Thoracic aorta (tissue), 2 donors: ENCODE data around the gene CBL. TPM values are rescaled to one million over a fixed set of nuclear protein-coding genes. Genes with fewer than 3 reads are reported as not detected.
"Not testable (repeated sequence)": the region's sequence is repeated elsewhere in the genome, so short reads cannot be mapped to it uniquely, and the experiment has no call there.

Experiments
- ATAC-seq: fragments of 150-250 bp; one replicate; pipeline ENCODE4 v1.8.0; 2017; ENCODE audit warnings: low read depth; ENCODE audit not compliant: insufficient number of reproducible peaks, low FRiP score
- DNase-seq: peaks from one replicate; pipeline ENCODE4 v3.0.0-alpha.2; 2020; ENCODE audit warnings: low spot score
- H3K27ac ChIP-seq, 2 donors: fragments of 200-600 bp; sonication (generic); 1 replicate in 1 of 2; 2 replicates in 1 of 2; pipeline ENCODE4 v1.5.1; 2016; ENCODE audit warnings: mild to moderate bottlenecking in 2 of 2, moderate library complexity in 2 of 2
- H3K27me3 ChIP-seq: fragments of 200-600 bp; sonication (generic); replicated peaks from 2 replicates; pipeline ENCODE4 v1.6.0; 2016; ENCODE audit warnings: mild to moderate bottlenecking; ENCODE audit not compliant: insufficient read depth
- H3K36me3 ChIP-seq: fragments of 200-600 bp; sonication (generic); one replicate; pipeline ENCODE4 v1.5.1; 2016
- H3K4me1 ChIP-seq, 2 donors: fragments of 200-600 bp; sonication (generic); 1 replicate in 1 of 2; 2 replicates in 1 of 2; pipeline versions ENCODE4 v1.5.1 to v1.6.0; 2016; ENCODE audit warnings: low read depth in 2 of 2, mild to moderate bottlenecking in 1 of 2; ENCODE audit not compliant: control insufficient read depth in 1 of 2
- H3K4me3 ChIP-seq: fragments of 200-600 bp; sonication (generic); 2 replicates; pipeline ENCODE4 v1.5.1; 2016; ENCODE audit warnings: mild to moderate bottlenecking
- H3K9me3 ChIP-seq: fragments of 200-600 bp; sonication (generic); 2 replicates; pipeline ENCODE4 v1.5.1; 2016
- total RNA-seq, 2 donors: library from RNA; depleted of rRNA; stranded (reverse); fragments of >200 nt; gene quantifications; one replicate each; pipeline versions ENCODE4 v1.1.0 to v1.2.3, GENCODE V29; 2016
- TF ChIP-seq, protein P1 (sequence below): fragments of 200-600 bp; sonication (generic); IDR thresholded peaks from one replicate; pipeline ENCODE4 v1.5.1; 2019; ENCODE audit warnings: antibody characterized with exemption

CBL gene
- total RNA-seq, 2 donors from 2014 or later: 21.0 to 23.2 TPM

DNA sequence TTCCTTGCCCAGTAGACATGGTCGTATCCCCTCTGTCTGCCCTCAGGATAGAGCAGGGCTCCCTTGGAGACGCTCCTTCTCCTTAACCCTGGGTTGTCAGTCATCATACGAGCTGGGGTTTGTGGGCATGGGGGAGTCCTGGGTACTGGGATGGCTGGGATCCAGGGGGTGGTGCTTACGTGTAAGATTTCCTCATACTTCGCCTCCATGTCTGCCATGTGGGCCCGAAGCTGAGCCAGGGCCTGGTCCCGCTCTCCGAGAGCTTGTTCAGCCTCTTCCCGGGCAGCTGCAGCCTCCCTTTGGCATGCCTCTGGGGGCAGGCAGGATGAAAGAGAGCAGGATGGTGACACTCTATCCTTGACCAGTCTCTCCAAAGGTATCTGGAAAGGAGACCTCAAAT, 15.6 kb upstream of the CBL start:
- no peak overlapping the region for H3K4me3 ChIP-seq
- no peak for ATAC-seq
- H3K27me3 ChIP-seq: no peaks in the 10 kb centered on the region
- no peaks in the 10 kb centered on the region for H3K9me3 ChIP-seq
- TF ChIP-seq, protein P1, sequence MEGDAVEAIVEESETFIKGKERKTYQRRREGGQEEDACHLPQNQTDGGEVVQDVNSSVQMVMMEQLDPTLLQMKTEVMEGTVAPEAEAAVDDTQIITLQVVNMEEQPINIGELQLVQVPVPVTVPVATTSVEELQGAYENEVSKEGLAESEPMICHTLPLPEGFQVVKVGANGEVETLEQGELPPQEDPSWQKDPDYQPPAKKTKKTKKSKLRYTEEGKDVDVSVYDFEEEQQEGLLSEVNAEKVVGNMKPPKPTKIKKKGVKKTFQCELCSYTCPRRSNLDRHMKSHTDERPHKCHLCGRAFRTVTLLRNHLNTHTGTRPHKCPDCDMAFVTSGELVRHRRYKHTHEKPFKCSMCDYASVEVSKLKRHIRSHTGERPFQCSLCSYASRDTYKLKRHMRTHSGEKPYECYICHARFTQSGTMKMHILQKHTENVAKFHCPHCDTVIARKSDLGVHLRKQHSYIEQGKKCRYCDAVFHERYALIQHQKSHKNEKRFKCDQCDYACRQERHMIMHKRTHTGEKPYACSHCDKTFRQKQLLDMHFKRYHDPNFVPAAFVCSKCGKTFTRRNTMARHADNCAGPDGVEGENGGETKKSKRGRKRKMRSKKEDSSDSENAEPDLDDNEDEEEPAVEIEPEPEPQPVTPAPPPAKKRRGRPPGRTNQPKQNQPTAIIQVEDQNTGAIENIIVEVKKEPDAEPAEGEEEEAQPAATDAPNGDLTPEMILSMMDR: no peak
- no peak overlapping the region for H3K27ac ChIP-seq
- no peaks in the 10 kb centered on the region for H3K4me1 ChIP-seq
- H3K36me3 ChIP-seq: no peaks in the 10 kb centered on the region
- no peak for DNase-seq

DNA sequence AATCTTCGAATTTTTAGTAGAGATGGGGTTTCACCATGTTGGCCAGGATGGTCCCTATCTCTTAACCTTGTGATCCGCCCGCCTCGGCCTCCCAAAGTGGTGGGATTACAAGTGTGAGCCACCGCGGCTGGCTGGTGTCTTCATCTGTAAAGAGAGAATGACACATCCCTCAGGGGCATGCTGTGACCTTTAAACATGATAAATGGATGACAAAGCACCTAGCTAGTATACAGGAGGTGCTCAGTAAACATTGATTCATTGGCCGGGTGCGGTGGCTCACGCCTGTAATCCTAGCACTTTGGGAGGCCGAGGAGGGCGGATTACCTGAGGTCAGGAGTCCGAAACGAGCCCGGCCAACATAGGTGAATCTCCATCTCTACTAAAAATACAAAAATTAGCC, 14.9 kb upstream of the CBL start:
- H3K36me3 ChIP-seq, H3K27me3 ChIP-seq, H3K4me1 ChIP-seq, H3K4me3 ChIP-seq, DNase-seq, H3K27ac ChIP-seq, ATAC-seq, H3K9me3 ChIP-seq: not testable (repeated sequence)

DNA sequence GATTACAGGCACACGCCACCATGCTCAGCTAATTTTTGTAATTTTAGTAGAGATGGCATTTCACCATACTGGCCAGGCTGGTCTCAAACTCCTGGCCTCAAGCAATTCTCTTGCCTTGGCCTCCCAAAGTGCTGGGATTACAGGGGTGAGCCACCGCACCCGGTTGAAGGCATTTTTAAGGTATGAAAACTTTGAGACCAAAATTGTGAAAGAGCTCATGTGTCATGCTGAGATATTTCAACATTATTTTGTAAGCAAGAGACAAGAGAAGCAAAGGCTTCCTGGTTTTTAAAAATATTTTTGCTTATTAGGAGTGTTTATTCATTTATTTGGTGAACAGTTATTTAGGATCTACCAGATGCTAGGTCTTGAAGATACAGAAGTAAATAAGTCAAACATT, 14.0 kb upstream of the CBL start:
- TF ChIP-seq, protein P1: no peak
- no peaks in the 10 kb centered on the region for H3K27me3 ChIP-seq
- no peaks in the 10 kb centered on the region for H3K36me3 ChIP-seq
- DNase-seq (no peak), ATAC-seq (no peak)
- no peaks in the 10 kb centered on the region for H3K4me1 ChIP-seq
- H3K27ac ChIP-seq: no peak overlapping the region
- no peak overlapping the region for H3K4me3 ChIP-seq
- no peaks in the 10 kb centered on the region for H3K9me3 ChIP-seq

DNA sequence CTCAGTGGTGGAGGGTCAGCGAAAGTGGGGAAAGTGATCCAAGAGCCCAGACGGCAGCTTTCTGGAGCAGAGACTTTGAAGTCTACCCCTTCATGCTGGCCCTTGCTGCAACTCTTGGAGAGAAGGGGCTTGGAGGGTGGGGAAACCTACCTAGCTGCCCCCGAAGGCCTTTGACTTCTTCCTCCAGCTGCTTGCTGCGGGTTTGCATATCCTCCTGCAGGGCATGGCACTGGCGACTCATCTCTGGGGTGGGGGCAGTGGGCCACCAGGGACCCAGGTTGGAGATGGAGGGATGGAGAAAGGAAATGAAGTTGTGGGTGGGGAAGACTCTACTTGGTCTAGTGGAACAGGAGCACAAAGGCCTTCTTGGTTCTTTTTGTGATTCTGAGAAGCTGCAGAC, 13.1 kb upstream of the CBL start:
- no peaks in the 10 kb centered on the region for H3K27me3 ChIP-seq
- H3K4me3 ChIP-seq: no peak overlapping the region
- H3K9me3 ChIP-seq: no peaks in the 10 kb centered on the region
- no peak for ATAC-seq
- no peak overlapping the region for H3K27ac ChIP-seq
- TF ChIP-seq, protein P1: no peak
- H3K36me3 ChIP-seq: no peaks in the 10 kb centered on the region
- no peaks in the 10 kb centered on the region for H3K4me1 ChIP-seq
- no peak for DNase-seq

DNA sequence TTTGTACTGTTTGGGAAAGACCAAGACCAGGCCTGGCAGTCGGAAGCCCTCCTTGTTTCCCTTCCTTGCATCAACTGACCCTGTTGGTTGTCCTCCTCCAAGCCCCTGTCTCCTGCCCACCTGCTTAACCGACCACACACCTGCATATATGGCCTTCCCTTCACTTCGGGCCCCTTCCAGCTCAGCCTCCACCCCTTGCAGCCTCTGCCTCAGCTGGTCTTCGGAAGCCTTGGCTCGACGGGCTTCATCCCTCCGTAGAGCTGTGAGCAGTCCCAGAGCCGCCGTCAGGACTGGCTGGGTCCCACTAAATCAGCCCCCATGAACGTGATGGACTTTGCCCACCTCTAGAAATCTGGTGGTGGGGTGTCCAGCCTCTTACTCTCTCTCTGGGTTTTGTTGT, 12.5 kb upstream of the CBL start:
- Histone ChIP-seq H3K4me1 (no peaks in the 10 kb centered on the region), H3K27ac (no peak overlapping the region), H3K4me3 (no peak overlapping the region), H3K9me3 (no peaks in the 10 kb centered on the region), H3K36me3 (no peaks in the 10 kb centered on the region), H3K27me3 (no peaks in the 10 kb centered on the region)
- TF ChIP-seq, protein P1: no peak
- DNase-seq (no peak), ATAC-seq (no peak)

DNA sequence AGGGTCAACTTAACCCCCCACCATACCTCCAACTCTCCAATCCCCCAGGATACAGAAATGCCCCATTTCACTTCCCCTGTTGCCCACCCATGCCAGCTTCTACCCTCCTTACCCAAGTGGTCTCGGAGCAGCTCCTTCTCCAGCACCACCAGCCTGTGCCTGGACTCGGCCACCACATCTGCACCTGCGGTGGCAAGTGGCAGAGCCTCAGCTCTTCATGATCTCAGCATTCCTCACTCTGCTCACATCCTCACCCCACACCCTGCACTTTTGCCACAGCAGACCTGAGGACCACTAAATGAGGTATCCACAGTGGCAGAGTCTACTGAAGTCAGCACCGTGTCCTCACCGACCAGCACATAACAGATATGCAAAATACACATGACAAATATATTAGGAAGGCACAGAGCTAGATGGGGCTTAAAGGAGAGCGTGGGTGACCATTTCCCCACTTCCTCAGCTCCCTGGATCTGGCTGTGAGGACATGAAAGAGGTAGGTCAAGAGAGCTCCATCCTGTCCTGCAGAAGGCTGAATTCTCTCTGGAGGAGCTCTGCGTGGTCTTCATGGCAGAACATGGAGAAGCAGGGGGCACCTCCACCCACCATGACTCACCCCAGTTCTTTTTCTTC, 11.2 kb upstream of the CBL start:
- H3K4me1 ChIP-seq: no peaks in the 10 kb centered on the region
- no peaks in the 10 kb centered on the region for H3K27me3 ChIP-seq
- DNase-seq (no peak), ATAC-seq (no peak)
- H3K4me3 ChIP-seq: no peak overlapping the region
- no peaks in the 10 kb centered on the region for H3K9me3 ChIP-seq
- TF ChIP-seq, protein P1: no peak
- no peak overlapping the region for H3K27ac ChIP-seq
- no peaks in the 10 kb centered on the region for H3K36me3 ChIP-seq
